Keratinocyte (primary cell): ENCODE measurements around the gene MAP3K14. TPM values are rescaled to one million over a fixed set of nuclear protein-coding genes. Genes with fewer than 3 reads are reported as not detected.
A peak's percentile ranks its signal among the peaks of the same experiment; 100 is the strongest.

ENCODE experiments used
- DNase-seq: peaks from one replicate; pipeline ENCODE4 v3.0.0-alpha.2; 2011; ENCODE audit warnings: low read depth, missing footprints, low spot score
- FAIRE-seq: peaks from 2 replicates; lab custom pipeline; 2011; peaks lifted over from hg19 to GRCh38; lab: Jason Lieb, UNC
- H2AFZ ChIP-seq: 2 replicates; pipeline ENCODE4 v1.6.0; 2012; ENCODE audit warnings: low read length, control low read depth, inconsistent platforms; ENCODE audit not compliant: control insufficient read depth
- H3K27ac ChIP-seq: 2 replicates; pipeline ENCODE4 v1.5.1; 2011; ENCODE audit warnings: low read length; ENCODE audit not compliant: control insufficient read depth, insufficient read depth
- H3K27me3 ChIP-seq: 3 replicates; pipeline ENCODE4 v1.6.0; 2011; ENCODE audit warnings: low read length; ENCODE audit not compliant: control insufficient read depth, insufficient read depth; ENCODE audit errors: extremely low read depth
- H3K36me3 ChIP-seq, 2 experiments: 2 replicates in 1 of 2; 3 replicates in 1 of 2; pipeline ENCODE4 v1.5.1; 2011; ENCODE audit warnings: low read length in 2 of 2, mild to moderate bottlenecking in 1 of 2; ENCODE audit not compliant: control insufficient read depth in 2 of 2, insufficient read depth in 2 of 2; ENCODE audit errors: extremely low read depth in 1 of 2
- H3K4me1 ChIP-seq: 3 replicates; pipeline ENCODE4 v1.5.1; 2011; ENCODE audit warnings: low read length; ENCODE audit not compliant: control insufficient read depth, insufficient read depth; ENCODE audit errors: extremely low read depth
- H3K4me2 ChIP-seq: 3 replicates; pipeline ENCODE4 v1.6.0; 2011; ENCODE audit warnings: low read depth, low read length; ENCODE audit not compliant: control insufficient read depth, insufficient read depth; ENCODE audit errors: extremely low read depth
- H3K4me3 ChIP-seq, 3 experiments: fragments of 200-600 bp in 1 of 3; sonication (generic) in 1 of 3; 2 replicates in 2 of 3; 3 replicates in 1 of 3; pipeline ENCODE4 v1.5.1; 2011 to 2016; ENCODE audit warnings: low read length in 3 of 3, mild to moderate bottlenecking in 3 of 3, control low read depth in 2 of 3, inconsistent platforms in 1 of 3, low read depth in 1 of 3, mixed read lengths in 1 of 3, mixed run types in 1 of 3, moderate library complexity in 1 of 3; ENCODE audit not compliant: control insufficient read depth in 2 of 3, insufficient read depth in 2 of 3; ENCODE audit errors: extremely low read depth in 1 of 3
- H3K79me2 ChIP-seq: 2 replicates; pipeline ENCODE4 v1.6.0; 2012; ENCODE audit warnings: low read length; ENCODE audit not compliant: control insufficient read depth, insufficient read depth
- H3K9ac ChIP-seq: 3 replicates; pipeline ENCODE4 v1.6.0; 2011; ENCODE audit warnings: low read length; ENCODE audit not compliant: control insufficient read depth, insufficient read depth; ENCODE audit errors: extremely low read depth
- H3K9me1 ChIP-seq: 3 replicates; pipeline ENCODE4 v1.6.0; 2011; ENCODE audit warnings: low read length; ENCODE audit not compliant: control insufficient read depth, insufficient read depth; ENCODE audit errors: extremely low read depth
- H3K9me3 ChIP-seq: 2 replicates; pipeline ENCODE4 v1.5.1; 2012; ENCODE audit warnings: low read depth, low read length; ENCODE audit not compliant: control insufficient read depth
- H4K20me1 ChIP-seq: 3 replicates; pipeline ENCODE4 v1.6.0; 2011; ENCODE audit warnings: low read length; ENCODE audit not compliant: control insufficient read depth, insufficient read depth; ENCODE audit errors: extremely low read depth
- CTCF ChIP-seq, 3 experiments: IDR thresholded peaks in 1 of 3; conservative IDR thresholded peaks in 1 of 3; optimal IDR thresholded peaks in 1 of 3; 2 replicates in 2 of 3; 3 replicates in 1 of 3; pipeline versions ENCODE3 to v1.5.1; 2011; ENCODE audit warnings: low read length in 3 of 3, mild to moderate bottlenecking in 3 of 3, moderate library complexity in 2 of 3, control low read depth in 1 of 3, inconsistent platforms in 1 of 3; ENCODE audit not compliant: insufficient read depth in 2 of 3; ENCODE audit errors: extremely low read depth in 1 of 3
- EZH2 ChIP-seq: IDR thresholded peaks from one replicate; pipeline ENCODE4 v1.6.1; 2012; ENCODE audit warnings: inconsistent platforms, mild to moderate bottlenecking, low read length, moderate library complexity
- dilution Hi-C: fragments of 300-500 bp; cut with MboI; formaldehyde crosslinking; loops from one replicate; pipeline ENCODE4 v1.7.0; 2020; ENCODE audit warnings: low sequenced_read_pairs; ENCODE audit not compliant: extremely low pct_ligation_motif_present
- polyA plus RNA-seq, 5 experiments: library from polyadenylated mRNA; depleted of rRNA in 3 of 5; stranded (reverse) in 3 of 5; stranded (forward) in 1 of 5; unstranded in 1 of 5; fragments of >200 nt; gene quantifications; 1 replicate in 1 of 5; 2 replicates in 3 of 5; 3 replicates in 1 of 5; pipeline versions ENCODE4 v1.2.1 to v1.2.3, GENCODE V29; 2011 to 2012; ENCODE audit warnings: missing spikeins in 2 of 5, low read depth in 1 of 5, low replicate concordance in 1 of 5

MAP3K14 gene
- polyA plus RNA-seq, 1 donor (not counting 4 experiments of a cell fraction or from before 2014, with no cell fraction given): 6.5 TPM

DNA sequence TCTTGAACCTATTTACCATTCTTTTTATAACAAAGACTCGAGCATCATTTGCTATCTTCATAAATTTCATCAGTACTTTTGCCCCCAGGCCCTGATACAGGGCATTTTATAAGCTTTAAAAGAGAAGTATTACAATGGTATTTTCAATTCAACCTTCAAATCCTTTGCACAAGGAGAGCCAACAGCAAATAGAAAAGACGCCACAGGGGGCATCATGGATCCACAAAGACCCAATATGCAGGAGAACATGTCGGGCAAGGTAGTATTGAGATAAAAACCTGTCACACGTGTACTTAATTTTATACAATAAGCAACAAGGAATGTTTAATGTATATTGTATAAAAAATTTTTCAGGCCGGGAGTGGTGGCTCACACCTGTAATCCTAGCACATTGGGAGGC, 10.2 kb downstream of the MAP3K14 start:
- H4K20me1 ChIP-seq: peaks cover 24% of the 10 kb centered on the region
- dilution Hi-C loops: no loop called here

DNA sequence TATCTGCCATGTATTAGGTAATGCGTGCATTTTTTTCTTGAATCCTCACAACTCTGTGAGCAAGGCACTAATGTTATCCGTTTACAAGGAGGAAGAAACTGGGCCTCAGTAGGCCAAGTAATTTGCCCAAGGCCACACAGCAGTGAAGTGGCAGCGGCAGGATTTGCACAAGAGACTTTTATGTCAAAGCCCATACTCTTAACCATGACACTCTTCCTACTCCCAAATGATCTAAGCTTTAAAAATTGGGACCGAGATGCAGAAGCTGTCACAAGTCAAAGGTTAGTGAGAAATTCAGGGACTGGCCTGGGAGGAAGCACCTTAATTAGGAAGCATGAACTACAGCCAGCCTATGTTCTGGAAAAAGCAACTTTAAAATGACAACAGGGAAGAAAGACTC, 10.7 kb downstream of the MAP3K14 start:
- H3K4me2 ChIP-seq: no peak overlapping the region
- peak; percentile 5 for FAIRE-seq
- dilution Hi-C loops: no loop called here

More for the DNA sequence above, 10.2 kb downstream of the MAP3K14 start:
- Histone ChIP-seq H2AFZ (no peak overlapping the region), H3K4me3 (no peak overlapping the region), H3K9me3 (no peaks in the 10 kb centered on the region), H3K27me3 (no peaks in the 10 kb centered on the region), H3K9ac (no peak overlapping the region), H3K36me3 (peaks cover 14 to 32% of the 10 kb centered on the region in 2 experiments), H3K4me1 (peaks cover 56% of the 10 kb centered on the region), H3K79me2 (peaks cover 84% of the 10 kb centered on the region), H3K9me1 (peaks cover 16% of the 10 kb centered on the region), H3K27ac (no peak overlapping the region), H3K4me2 (no peak overlapping the region)
- FAIRE-seq (no peak), DNase-seq (no peak)
- TF ChIP-seq CTCF (optimal IDR thresholded peaks at IDR 0.05 in 1 of 3, IDR thresholded peaks at IDR 0.05 in 1 of 3, conservative IDR thresholded peaks at IDR 0.05 in 1 of 3; ENCODE audit: extremely low read depth in 1 of 3, insufficient read depth in 2 of 3, low read length in 3 of 3) (no peak), EZH2 (no peak)

More for the DNA sequence above, 10.7 kb downstream of the MAP3K14 start:
- DNase-seq: no peak
- H3K27ac ChIP-seq: peak overlapping the region; percentile 40
- peaks cover 13% of the 10 kb centered on the region for H3K9me1 ChIP-seq
- no peaks in the 10 kb centered on the region for H3K9me3 ChIP-seq
- H3K9ac ChIP-seq: no peak overlapping the region
- no peak overlapping the region for H3K4me3 ChIP-seq
- H3K27me3 ChIP-seq: no peaks in the 10 kb centered on the region
- peaks cover 19% of the 10 kb centered on the region for H4K20me1 ChIP-seq
- TF ChIP-seq CTCF (optimal IDR thresholded peaks at IDR 0.05 in 1 of 3, IDR thresholded peaks at IDR 0.05 in 1 of 3, conservative IDR thresholded peaks at IDR 0.05 in 1 of 3; ENCODE audit: extremely low read depth in 1 of 3, insufficient read depth in 2 of 3, low read length in 3 of 3) (no peak), EZH2 (no peak)
- peaks cover 11 to 29% of the 10 kb centered on the region in 2 experiments for H3K36me3 ChIP-seq
- peaks cover 82% of the 10 kb centered on the region for H3K79me2 ChIP-seq
- H2AFZ ChIP-seq: no peak overlapping the region
- peaks cover 51% of the 10 kb centered on the region for H3K4me1 ChIP-seq
